Left kidney (tissue), 1 donor: ENCODE measurements around the gene LEMD1. TPM values are rescaled to one million over a fixed set of nuclear protein-coding genes. Genes with fewer than 3 reads are reported as not detected.

ENCODE experiments used
- polyA plus RNA-seq: library from polyadenylated mRNA; unstranded; fragments of 120-200 nt; gene quantifications from one replicate; pipeline ENCODE4 v1.2.1, GENCODE V29; 2013; ENCODE audit not compliant: insufficient read length

Gene LEMD1
- polyA plus RNA-seq, 1 donor = 3.9 TPM

Other genes starting within 250 kb of the LEMD1 start
- 21.0 TPM for gene DSTYK, start 210.4 kb downstream of the LEMD1 start, polyA plus RNA-seq
- gene TMCC2, start 194.1 kb downstream of the LEMD1 start, polyA plus RNA-seq = 6.3 TPM
- gene NUAK2, start 100.3 kb downstream of the LEMD1 start, polyA plus RNA-seq = 9.3 TPM
- gene KLHDC8A, start 65.1 kb downstream of the LEMD1 start, polyA plus RNA-seq = 2.5 TPM
- gene BLACAT1, start 34.0 kb upstream of the LEMD1 start, polyA plus RNA-seq = 3.6 TPM
- 27.1 TPM for gene CDK18, start 82.6 kb upstream of the LEMD1 start, polyA plus RNA-seq
- gene ELK4, start 210.0 kb upstream of the LEMD1 start, polyA plus RNA-seq = 26.8 TPM